Left ventricle myocardium inferior (tissue), 1 donor: Measurements from ENCODE around the gene ZKSCAN2. TPM values are rescaled to one million over a fixed set of nuclear protein-coding genes. Genes with fewer than 3 reads are reported as not detected.

ENCODE experiments used
- DNase-seq: peaks from one replicate; pipeline ENCODE4 v3.0.0-alpha.2; 2020
- H3K27ac ChIP-seq: fragments of 200-600 bp; replicated peaks from 2 replicates; pipeline ENCODE4 v1.8.0; 2021
- H3K27me3 ChIP-seq: fragments of 200-600 bp; 2 replicates; pipeline ENCODE4 v1.8.0; 2021; ENCODE audit warnings: low read depth
- H3K36me3 ChIP-seq: fragments of 200-600 bp; 2 replicates; pipeline ENCODE4 v1.8.0; 2021
- H3K4me1 ChIP-seq: fragments of 200-600 bp; 2 replicates; pipeline ENCODE4 v1.8.0; 2021
- H3K4me3 ChIP-seq: fragments of 200-600 bp; 2 replicates; pipeline ENCODE4 v1.8.0; 2021; ENCODE audit warnings: mild to moderate bottlenecking, moderate library complexity
- H3K9me3 ChIP-seq: fragments of 200-600 bp; replicated peaks from 2 replicates; pipeline ENCODE4 v1.8.0; 2021
- CTCF ChIP-seq: fragments of 200-600 bp; IDR thresholded peaks from 2 replicates; pipeline ENCODE4 v1.8.0; 2021; ENCODE audit warnings: antibody characterized with exemption, mild to moderate bottlenecking, borderline replicate concordance
- intact Hi-C: fragments of 100-400 bp; cut with micrococcal nuclease; formaldehyde crosslinking; loops from one replicate; pipeline ENCODE4 v1.11.0; 2022
- total RNA-seq: library from RNA; stranded (reverse); fragmentation: NEBNext Ultra II Directional; extraction: Animal tissue kit (Norgen Biotek cat#: 25700); gene quantifications from one replicate; pipeline ENCODE4 v1.2.1, GENCODE V29; 2021
- donor health status: DM: no; HTN: yes; CAD: no; lungs with severe emphysema.

ZKSCAN2 gene
- total RNA-seq, 1 donor from 2014 or later = 4.4 TPM

GRCh38 chr16:25223964-25224363 is 33.7 kb downstream of the ZKSCAN2 start:
- Histone ChIP-seq H3K4me1 (peaks cover 6% of the 10 kb centered on the region), H3K9me3 (no peaks in the 10 kb centered on the region), H3K27ac (no peak overlapping the region), H3K27me3 (no peaks in the 10 kb centered on the region), H3K36me3 (no peaks in the 10 kb centered on the region), H3K4me3 (no peak overlapping the region)
- intact Hi-C loops = no loop called here
- no peak for TF ChIP-seq CTCF
- no peak for DNase-seq

- no peak for DNase-seq
- no peak for TF ChIP-seq CTCF
- H3K36me3 ChIP-seq = no peaks in the 10 kb centered on the region
- H3K27ac ChIP-seq = no peak overlapping the region
- no peak overlapping the region for H3K4me3 ChIP-seq
- H3K9me3 ChIP-seq = no peaks in the 10 kb centered on the region
- no peaks in the 10 kb centered on the region for H3K27me3 ChIP-seq
- peaks cover 6% of the 10 kb centered on the region for H3K4me1 ChIP-seq
- intact Hi-C loops = no loop called here
Measured at GRCh38 chr16:25222959-25223358, 34.7 kb downstream of the ZKSCAN2 start.

- H3K27me3 ChIP-seq = peaks cover 11% of the 10 kb centered on the region
- no peaks in the 10 kb centered on the region for H3K9me3 ChIP-seq
- no peaks in the 10 kb centered on the region for H3K36me3 ChIP-seq
- TF ChIP-seq CTCF = no peak
- intact Hi-C loops = no loop called here
- no peak for DNase-seq
- H3K4me3 ChIP-seq = no peak overlapping the region
- peaks cover under 1% of the 10 kb centered on the region for H3K4me1 ChIP-seq
- H3K27ac ChIP-seq = no peak overlapping the region
Measured at GRCh38 chr16:25219070-25219737, 38.4 kb downstream of the ZKSCAN2 start.

GRCh38 chr16:25217921-25218320 is 39.7 kb downstream of the ZKSCAN2 start:
- peaks cover 7% of the 10 kb centered on the region for H3K9me3 ChIP-seq
- no peak for DNase-seq
- H3K4me1 ChIP-seq = peaks cover 5% of the 10 kb centered on the region
- H3K4me3 ChIP-seq = no peak overlapping the region
- no peak for TF ChIP-seq CTCF
- intact Hi-C loops = no loop called here
- H3K27me3 ChIP-seq = peaks cover 11% of the 10 kb centered on the region
- H3K27ac ChIP-seq = no peak overlapping the region
- H3K36me3 ChIP-seq = no peaks in the 10 kb centered on the region

- Histone ChIP-seq H3K9me3 (peaks cover 9% of the 10 kb centered on the region), H3K4me3 (no peak overlapping the region), H3K4me1 (peaks cover 5% of the 10 kb centered on the region), H3K27ac (no peak overlapping the region), H3K27me3 (peaks cover 11% of the 10 kb centered on the region), H3K36me3 (no peaks in the 10 kb centered on the region)
- intact Hi-C loops = no loop called here
- no peak for TF ChIP-seq CTCF
- no peak for DNase-seq
Measured at GRCh38 chr16:25217112-25217511, 40.5 kb downstream of the ZKSCAN2 start.
